PC-3 (cell line): Measurements from ENCODE around the gene UCKL1. TPM values are rescaled to one million over a fixed set of nuclear protein-coding genes. Genes with fewer than 3 reads are reported as not detected.

Experiments used
- ATAC-seq: fragments of 200-7000 bp; cut with Tn5 transposase; 2 replicates; pipeline ENCODE4 v1.9.1; 2020; ENCODE audit warnings: mild to moderate bottlenecking, moderate library complexity
- Bru-seq: library from RNA; stranded (reverse); fragments of 400-500 nt; gene quantifications from one replicate; lab custom pipeline; 2021; lab: Mats Ljungman, UMichigan
- BruChase-seq, 2 experiments: library from RNA; stranded (reverse); fragments of 400-500 nt; gene quantifications; one replicate each; lab custom pipeline; 2021; lab: Mats Ljungman, UMichigan
- BruUV-seq: library from RNA; stranded (reverse); fragments of 400-500 nt; replicated peaks from 2 replicates; lab custom pipeline; 2021; lab: Mats Ljungman, UMichigan
- CTCF ChIA-PET: fragments of 300-600 bp; sonication (Branson Sonifier 250); formaldehyde crosslinking; loops from one replicate; lab custom pipeline; 2022; ENCODE audit warnings: antibody characterized with exemption; lab: Charles Lee
- POLR2A ChIA-PET: fragments of 300-600 bp; sonication (Branson Sonifier 250); formaldehyde crosslinking; loops from one replicate; lab custom pipeline; 2022; ENCODE audit warnings: antibody characterized with exemption; ENCODE audit not compliant: unreplicated experiment; lab: Charles Lee
- DNase-seq: peaks from one replicate; pipeline ENCODE4 v3.0.0-alpha.2; 2015
- H2AFZ ChIP-seq: fragments of 300-600 bp; sonication (generic); 2 replicates; pipeline ENCODE4 v1.6.0; 2016; ENCODE audit warnings: antibody characterized with exemption, low read length
- H3F3A ChIP-seq: fragments of 300-600 bp; sonication (generic); one replicate; pipeline ENCODE4 v1.6.0; 2017; ENCODE audit warnings: antibody characterized with exemption, low read length, control low read depth, mild to moderate bottlenecking; ENCODE audit not compliant: unreplicated experiment
- H3K27ac ChIP-seq: fragments of 300-600 bp; sonication (generic); 2 replicates; pipeline ENCODE4 v1.5.1; 2016; ENCODE audit warnings: mild to moderate bottlenecking, low read length
- H3K27me3 ChIP-seq: fragments of 300-600 bp; sonication (generic); 2 replicates; pipeline ENCODE4 v1.6.1; 2016; ENCODE audit warnings: low read length, mixed read lengths
- H3K36me3 ChIP-seq: fragments of 300-600 bp; sonication (generic); 2 replicates; pipeline ENCODE4 v1.6.1; 2016; ENCODE audit warnings: low read depth, mixed run types, low read length, mixed read lengths
- H3K4me1 ChIP-seq: fragments of 300-600 bp; sonication (generic); 2 replicates; pipeline ENCODE4 v1.5.1; 2016; ENCODE audit warnings: low read length; ENCODE audit not compliant: insufficient read depth
- H3K4me2 ChIP-seq: fragments of 300-600 bp; sonication (generic); 2 replicates; pipeline ENCODE4 v1.6.0; 2016; ENCODE audit warnings: low read length
- H3K4me3 ChIP-seq: fragments of 300-600 bp; sonication (generic); 2 replicates; pipeline ENCODE4 v1.5.1; 2016; ENCODE audit warnings: mild to moderate bottlenecking, low read length, mixed read lengths
- H3K79me2 ChIP-seq: fragments of 300-600 bp; sonication (generic); 2 replicates; pipeline ENCODE4 v1.6.1; 2017; ENCODE audit warnings: low read length, mixed read lengths
- H3K9ac ChIP-seq: fragments of 300-600 bp; sonication (generic); 2 replicates; pipeline ENCODE4 v1.6.0; 2016; ENCODE audit warnings: mild to moderate bottlenecking, low read length
- H3K9me2 ChIP-seq: fragments of 300-600 bp; sonication (generic); replicated peaks from 2 replicates; pipeline ENCODE4 v1.6.1; 2016; ENCODE audit warnings: mixed run types, low read length, mixed read lengths
- H3K9me3 ChIP-seq: fragments of 300-600 bp; sonication (generic); 2 replicates; pipeline ENCODE4 v1.6.1; 2016; ENCODE audit warnings: low read length, mixed read lengths
- H4K20me1 ChIP-seq: fragments of 300-600 bp; sonication (generic); 2 replicates; pipeline ENCODE4 v1.6.1; 2016; ENCODE audit warnings: low read length, mixed read lengths
- CTCF ChIP-seq: fragments of 300-600 bp; sonication (generic); conservative IDR thresholded peaks from 2 replicates; pipeline ENCODE4 v1.5.1; 2017; ENCODE audit warnings: antibody characterized with exemption, low read depth, mild to moderate bottlenecking, low read length
- EZH2 ChIP-seq: fragments of 300-600 bp; sonication (generic); IDR thresholded peaks from one replicate; pipeline ENCODE4 v1.6.1; 2017; ENCODE audit warnings: antibody characterized with exemption, mild to moderate bottlenecking, low read length; ENCODE audit not compliant: unreplicated experiment
- EZH2phosphoT487 ChIP-seq: fragments of 300-600 bp; sonication (generic); IDR thresholded peaks from 2 replicates; pipeline ENCODE4 v1.6.1; 2018; ENCODE audit warnings: mild to moderate bottlenecking, antibody characterized with exemption, low read length, borderline replicate concordance
- intact Hi-C: fragments of 100-400 bp; cut with micrococcal nuclease; formaldehyde crosslinking; loops from 2 replicates; pipeline ENCODE4 v1.9.0; 2023
- long read RNA-seq: library from polyadenylated mRNA; unstranded; transcript quantifications from one replicate; pipeline ENCODE4 v2.0.0, GENCODE V29; 2021; ENCODE audit not compliant: unreplicated experiment
- total RNA-seq: library from RNA; depleted of rRNA; stranded (reverse); fragments of >200 nt; gene quantifications from 2 replicates; pipeline ENCODE4 v1.2.3, GENCODE V29; 2014; rRNA removed

Gene UCKL1
- total RNA-seq, result 37.2 and 47.4 TPM in 2 replicates
- percentile 69 among the genes with signal in this experiment for Bru-seq, nascent RNA
- BruChase-seq, experiment 1, labeled RNA remaining after a 6-hour chase, result percentile 90 among the genes with signal in this experiment
- percentile 83 among the genes with signal in this experiment for BruChase-seq, experiment 2, labeled RNA remaining after a 2-hour chase
- long read RNA-seq, partial matches to known transcripts, result 231 of 385 reads
- long read RNA-seq, other reads (novel, unspliced or antisense), result 154 of 385 reads

- DNase-seq, result peak; percentile 83
- H4K20me1 ChIP-seq, result peaks cover 34% of the 10 kb centered on the region; the same call in 1 of the 2 replicates
- peak; percentile 72 for ATAC-seq
- no peaks in the 10 kb centered on the region for H3K9me3 ChIP-seq
- ChIA-PET POLR2A (interaction anchor here (0.6 kb wide), 1 partner anchor 45 kb away, joined by 3 read pairs; no protein-coding TSS in a partner anchor), CTCF (interaction anchor here (0.6 kb wide), 1 partner anchor 48 kb away, joined by 3 read pairs; no protein-coding TSS in a partner anchor)
- H3K4me3 ChIP-seq, result peak within 1 kb of the TSS; percentile 95
- TF ChIP-seq EZH2phosphoT487, result no peak
- no peak for TF ChIP-seq CTCF
- no peak for TF ChIP-seq EZH2
- H3K79me2 ChIP-seq, result peaks cover 52% of the 10 kb centered on the region
- H3F3A ChIP-seq, result no peaks in the 10 kb centered on the region
- intact Hi-C loops, result loop anchor here (2.0 to 5.0 kb wide), 2 partner anchors 45 to 419 kb away; partner anchors contain the start of gene PTK6
- no peaks in the 10 kb centered on the region for H3K9me2 ChIP-seq
- H3K36me3 ChIP-seq, result peaks cover 5% of the 10 kb centered on the region; the same call in 1 of the 2 replicates
- H3K4me2 ChIP-seq, result peak within 1 kb of the TSS; percentile 97
- H3K4me1 ChIP-seq, result peaks cover 33% of the 10 kb centered on the region
- BruUV-seq, result TSS peak; percentile 12
- peak within 1 kb of the TSS; percentile 98 for H3K9ac ChIP-seq
- H2AFZ ChIP-seq, result peak within 1 kb of the TSS; percentile 90
- H3K27ac ChIP-seq, result peak within 1 kb of the TSS; percentile 91
- H3K27me3 ChIP-seq, result no peaks in the 10 kb centered on the region
These were observed at the start of gene UCKL1 for GRCh38 chr20:63955827-63956663. Gene UCKL1 (minus strand): TSS chr20:63956416. CDS start chr20:63956372, 44 bp downstream.

GRCh38 chr20:64005394-64005793 lies 49.2 kb upstream of the UCKL1 start:
- Histone ChIP-seq H3K36me3 (peaks cover 69% of the 10 kb centered on the region), H3K9ac (no peak overlapping the region), H3K4me2 (no peak overlapping the region), H3K9me3 (no peaks in the 10 kb centered on the region), H3K27ac (no peak overlapping the region), H2AFZ (no peak overlapping the region), H3K4me3 (no peak overlapping the region), H3K27me3 (no peaks in the 10 kb centered on the region), H3F3A (no peaks in the 10 kb centered on the region), H3K4me1 (no peaks in the 10 kb centered on the region), H4K20me1 (no peaks in the 10 kb centered on the region), H3K9me2 (no peaks in the 10 kb centered on the region), H3K79me2 (0 out of 2 replicates have a peak, but pooled peaks cover 14% of the 10 kb centered on the region)
- no TSS peak for BruUV-seq
- CTCF ChIA-PET, result no interaction called here
- intact Hi-C loops, result no loop called here
- DNase-seq (no peak), ATAC-seq (no peak)
- TF ChIP-seq EZH2, result no peak
- TF ChIP-seq EZH2phosphoT487, result no peak
- TF ChIP-seq CTCF, result no peak
- POLR2A ChIA-PET, result no interaction called here
